Left ventricle myocardium inferior (tissue), 1 donor: ENCODE data around the gene ELP4. TPM values are rescaled to one million over a fixed set of nuclear protein-coding genes. Genes with fewer than 3 reads are reported as not detected.

Experiments
- DNase-seq: peaks from one replicate; pipeline ENCODE4 v3.0.0-alpha.2; 2020
- H3K27ac ChIP-seq: fragments of 200-600 bp; replicated peaks from 2 replicates; pipeline ENCODE4 v1.8.0; 2021
- H3K27me3 ChIP-seq: fragments of 200-600 bp; 2 replicates; pipeline ENCODE4 v1.8.0; 2021; ENCODE audit warnings: low read depth
- H3K36me3 ChIP-seq: fragments of 200-600 bp; 2 replicates; pipeline ENCODE4 v1.8.0; 2021
- H3K4me1 ChIP-seq: fragments of 200-600 bp; 2 replicates; pipeline ENCODE4 v1.8.0; 2021
- H3K4me3 ChIP-seq: fragments of 200-600 bp; 2 replicates; pipeline ENCODE4 v1.8.0; 2021; ENCODE audit warnings: mild to moderate bottlenecking, moderate library complexity
- H3K9me3 ChIP-seq: fragments of 200-600 bp; replicated peaks from 2 replicates; pipeline ENCODE4 v1.8.0; 2021
- CTCF ChIP-seq: fragments of 200-600 bp; IDR thresholded peaks from 2 replicates; pipeline ENCODE4 v1.8.0; 2021; ENCODE audit warnings: antibody characterized with exemption, mild to moderate bottlenecking, borderline replicate concordance
- intact Hi-C: fragments of 100-400 bp; cut with micrococcal nuclease; formaldehyde crosslinking; loops from one replicate; pipeline ENCODE4 v1.11.0; 2022
- total RNA-seq: library from RNA; stranded (reverse); fragmentation: NEBNext Ultra II Directional; extraction: Animal tissue kit (Norgen Biotek cat#: 25700); gene quantifications from one replicate; pipeline ENCODE4 v1.2.1, GENCODE V29; 2021
- donor health status: DM: no; HTN: yes; CAD: no; lungs with severe emphysema.

Gene ELP4
- total RNA-seq, 1 donor from 2014 or later, result 13.6 TPM

DNA sequence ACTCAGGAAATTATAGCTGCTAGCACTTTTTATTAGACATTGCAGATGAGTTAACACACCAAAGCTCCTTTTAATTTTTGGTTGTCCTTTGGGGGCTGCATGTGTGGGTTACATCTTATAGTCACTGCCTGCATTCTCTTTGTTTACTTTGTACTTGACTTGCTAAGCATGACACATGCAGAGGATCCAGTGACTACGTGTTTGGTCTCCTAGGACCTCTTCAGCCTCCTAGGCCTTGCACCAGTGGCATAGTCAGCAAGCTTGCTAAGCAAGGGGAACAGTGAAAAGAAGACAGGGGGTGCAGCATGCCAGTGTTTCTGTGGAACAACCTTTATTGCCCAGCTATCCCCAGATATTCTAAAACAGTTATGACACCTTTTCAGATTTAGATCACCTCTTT, 193.4 kb downstream of the ELP4 start:
- Histone ChIP-seq H3K27ac (no peak overlapping the region), H3K4me3 (no peak overlapping the region), H3K36me3 (no peaks in the 10 kb centered on the region), H3K9me3 (no peaks in the 10 kb centered on the region), H3K4me1 (no peaks in the 10 kb centered on the region), H3K27me3 (no peaks in the 10 kb centered on the region)
- TF ChIP-seq CTCF, result no peak
- intact Hi-C loops, result no loop called here
- DNase-seq, result no peak

GRCh38 chr11:31706357-31706756, 196.8 kb downstream of the ELP4 start:
- no peaks in the 10 kb centered on the region for H3K9me3 ChIP-seq
- intact Hi-C loops, result no loop called here
- no peak for TF ChIP-seq CTCF
- no peaks in the 10 kb centered on the region for H3K4me1 ChIP-seq
- no peaks in the 10 kb centered on the region for H3K36me3 ChIP-seq
- no peak overlapping the region for H3K4me3 ChIP-seq
- H3K27ac ChIP-seq, result no peak overlapping the region
- H3K27me3 ChIP-seq, result no peaks in the 10 kb centered on the region
- DNase-seq, result no peak

DNA sequence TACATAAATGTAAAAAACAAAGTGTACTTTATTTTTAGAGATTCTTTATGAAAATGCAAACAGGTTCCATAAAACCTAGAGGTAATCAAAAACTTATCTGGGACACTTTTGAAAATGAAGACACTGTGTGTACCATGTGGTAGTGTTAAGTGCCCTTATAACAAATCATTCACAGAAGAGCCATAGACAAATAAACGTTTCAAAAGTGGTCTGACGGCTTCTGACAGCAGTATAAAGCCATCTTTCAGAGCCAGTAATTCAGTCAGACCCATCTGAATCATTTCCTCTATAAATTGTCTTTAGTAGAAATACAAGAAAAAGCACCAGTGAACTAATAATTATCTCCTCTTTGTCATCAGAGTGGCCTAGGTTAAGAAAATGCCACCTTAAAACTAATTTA, 201.6 kb downstream of the ELP4 start:
- Histone ChIP-seq H3K27ac (no peak overlapping the region), H3K4me3 (no peak overlapping the region), H3K36me3 (no peaks in the 10 kb centered on the region), H3K27me3 (no peaks in the 10 kb centered on the region), H3K9me3 (no peaks in the 10 kb centered on the region), H3K4me1 (no peaks in the 10 kb centered on the region)
- intact Hi-C loops, result no loop called here
- TF ChIP-seq CTCF, result no peak
- DNase-seq, result no peak

GRCh38 chr11:31712851-31713250, 203.3 kb downstream of the ELP4 start:
- H3K27me3 ChIP-seq, result no peaks in the 10 kb centered on the region
- no peak overlapping the region for H3K27ac ChIP-seq
- TF ChIP-seq CTCF, result no peak
- no peaks in the 10 kb centered on the region for H3K9me3 ChIP-seq
- DNase-seq, result no peak
- H3K36me3 ChIP-seq, result no peaks in the 10 kb centered on the region
- no peak overlapping the region for H3K4me3 ChIP-seq
- H3K4me1 ChIP-seq, result no peaks in the 10 kb centered on the region
- intact Hi-C loops, result no loop called here

GRCh38 chr11:31714840-31715239, 205.3 kb downstream of the ELP4 start:
- no peak for TF ChIP-seq CTCF
- H3K27ac ChIP-seq, result no peak overlapping the region
- H3K9me3 ChIP-seq, result no peaks in the 10 kb centered on the region
- no peaks in the 10 kb centered on the region for H3K27me3 ChIP-seq
- no peaks in the 10 kb centered on the region for H3K36me3 ChIP-seq
- intact Hi-C loops, result no loop called here
- no peak overlapping the region for H3K4me3 ChIP-seq
- DNase-seq, result no peak
- H3K4me1 ChIP-seq, result no peaks in the 10 kb centered on the region

DNA sequence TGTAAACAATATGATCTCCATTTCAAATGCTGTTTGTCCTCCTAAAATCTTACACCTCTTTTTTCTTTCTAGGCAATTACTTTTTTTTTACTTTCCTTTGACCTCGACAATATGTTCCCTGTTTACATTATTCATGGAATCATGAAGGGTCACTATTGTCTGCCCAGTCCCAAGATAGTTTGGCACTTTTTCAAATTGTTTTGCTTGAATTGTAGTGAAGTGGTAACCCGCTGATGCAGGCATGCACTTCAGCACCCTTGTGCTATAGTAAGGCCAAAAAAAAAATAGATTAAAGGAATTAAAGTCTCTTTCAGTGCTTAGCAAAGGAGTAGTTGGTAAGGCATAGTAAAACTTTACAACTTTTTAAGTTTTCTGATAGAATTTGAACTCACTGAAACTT, 210.7 kb downstream of the ELP4 start:
- H3K27me3 ChIP-seq, result no peaks in the 10 kb centered on the region
- no peak for DNase-seq
- H3K9me3 ChIP-seq, result no peaks in the 10 kb centered on the region
- H3K4me1 ChIP-seq, result no peaks in the 10 kb centered on the region
- no peak for TF ChIP-seq CTCF
- H3K27ac ChIP-seq, result no peak overlapping the region
- intact Hi-C loops, result no loop called here
- peaks cover 9% of the 10 kb centered on the region for H3K36me3 ChIP-seq
- no peak overlapping the region for H3K4me3 ChIP-seq
